Measurements from ENCODE around the gene FAM227A.

The FAM227A gene

GRCh38 chr22:38656256-38657044, at the start of gene FAM227A, which contains the start of gene CBY1:
Gene FAM227A, minus strand, starts transcription at chr22:38656392. Its CDS starts 6,224 bp downstream, at chr22:38650168.
Gene CBY1, plus strand, starts transcription at chr22:38656638. Its CDS starts 11,417 bp downstream, at chr22:38668055.
- peak within 1 kb of the TSS; percentile 78 to 94 for H3K4me3 ChIP-seq (ENCODE audit: low read depth in 1 of 2, low read length in 2 of 2)
- peaks cover 7 to 17% of the 10 kb centered on the region in 2 donors for H3K4me1 ChIP-seq (ENCODE audit: control insufficient read depth in 1 of 2, insufficient read depth in 2 of 2, low read length in 2 of 2)
- H3K27me3 ChIP-seq (ENCODE audit: control insufficient read depth in 1 of 2, insufficient read depth in 2 of 2, low read length in 2 of 2) = no peaks in the 10 kb centered on the region
- H3K9ac ChIP-seq (ENCODE audit: low read depth in 1 of 2, low read length in 2 of 2) = peak within 1 kb of the TSS; percentile 88 to 95
- peak within 1 kb of the TSS; percentile 93 for H3K27ac ChIP-seq (ENCODE audit: low read depth, low read length)
- no peaks in the 10 kb centered on the region for H3K9me3 ChIP-seq (ENCODE audit: control insufficient read depth in 1 of 2, low read length in 2 of 2)
- H3K36me3 ChIP-seq (ENCODE audit: control insufficient read depth in 1 of 2, insufficient read depth in 2 of 2, low read length in 2 of 2) = no peaks in the 10 kb centered on the region

GRCh38 chr22:38705235-38706100, 49.3 kb upstream of the FAM227A start, which contains the start of gene GTPBP1:
Gene GTPBP1, plus strand, starts transcription at chr22:38705944. Its CDS starts 12 bp downstream, at chr22:38705956.
- Histone ChIP-seq H3K27ac (ENCODE audit: low read depth, low read length) (peak within 1 kb of the TSS; percentile 95), H3K9me3 (ENCODE audit: control insufficient read depth in 1 of 2, low read length in 2 of 2) (no peaks in the 10 kb centered on the region), H3K4me3 (ENCODE audit: low read depth in 1 of 2, low read length in 2 of 2) (peak within 1 kb of the TSS; percentile 89 to 90), H3K36me3 (ENCODE audit: control insufficient read depth in 1 of 2, insufficient read depth in 2 of 2, low read length in 2 of 2) (peaks cover 0 to 11% of the 10 kb centered on the region in 2 donors), H3K4me1 (ENCODE audit: control insufficient read depth in 1 of 2, insufficient read depth in 2 of 2, low read length in 2 of 2) (peaks cover 39 to 42% of the 10 kb centered on the region in 2 donors), H3K27me3 (ENCODE audit: control insufficient read depth in 1 of 2, insufficient read depth in 2 of 2, low read length in 2 of 2) (no peaks in the 10 kb centered on the region), H3K9ac (ENCODE audit: low read depth in 1 of 2, low read length in 2 of 2) (peak within 1 kb of the TSS; percentile 78 to 99)

DNA sequence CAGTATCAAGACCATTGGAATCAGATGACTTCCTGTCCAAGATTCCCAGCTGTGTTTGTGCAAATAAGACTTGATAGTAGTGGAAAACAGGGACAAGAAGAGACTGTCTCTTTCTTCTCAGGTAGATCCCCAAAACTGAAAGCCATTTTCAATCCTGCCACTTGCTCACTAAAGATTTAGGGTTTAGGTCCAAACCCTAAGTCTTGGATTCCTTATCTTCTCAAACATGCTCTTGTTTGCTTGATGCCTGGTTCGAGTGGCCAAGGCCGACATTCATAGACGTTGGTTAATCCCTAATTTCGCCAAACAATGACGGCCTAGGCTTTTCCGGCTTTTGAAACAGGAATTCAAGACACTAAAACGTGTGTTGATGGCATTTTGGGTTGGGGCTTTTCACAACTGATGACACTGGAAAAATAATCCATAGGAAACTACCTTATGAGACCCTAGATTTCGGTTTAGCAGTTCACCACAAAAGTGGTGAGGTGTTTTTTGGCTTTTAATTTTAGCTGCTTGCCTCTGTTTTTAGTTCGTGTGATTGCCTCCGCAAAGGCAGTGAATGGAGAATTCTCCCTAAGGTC, 48.6 kb upstream of the FAM227A start:
- H3K4me1 ChIP-seq (ENCODE audit: control insufficient read depth in 1 of 2, insufficient read depth in 2 of 2, low read length in 2 of 2) = peaks cover 36 to 43% of the 10 kb centered on the region in 2 donors
- peak overlapping the region; percentile 48 to 57 for H3K4me3 ChIP-seq (ENCODE audit: low read depth in 1 of 2, low read length in 2 of 2)

GRCh38 chr22:38700789-38701628, 44.8 kb upstream of the FAM227A start, which contains the start of gene JOSD1:
Gene JOSD1, minus strand, starts transcription at chr22:38700943. Its CDS starts 956 bp downstream, at chr22:38699987.
- H3K27me3 ChIP-seq (ENCODE audit: control insufficient read depth in 1 of 2, insufficient read depth in 2 of 2, low read length in 2 of 2) = no peaks in the 10 kb centered on the region
- peak within 1 kb of the TSS; percentile 72 to 75 for H3K4me3 ChIP-seq (ENCODE audit: low read depth in 1 of 2, low read length in 2 of 2)
- H3K4me1 ChIP-seq (ENCODE audit: control insufficient read depth in 1 of 2, insufficient read depth in 2 of 2, low read length in 2 of 2) = peaks cover 49 to 50% of the 10 kb centered on the region in 2 donors
- H3K9ac ChIP-seq (ENCODE audit: low read depth in 1 of 2, low read length in 2 of 2) = peak within 1 kb of the TSS; percentile 97 to 98
- H3K36me3 ChIP-seq (ENCODE audit: control insufficient read depth in 1 of 2, insufficient read depth in 2 of 2, low read length in 2 of 2) = no peaks in the 10 kb centered on the region
- H3K27ac ChIP-seq (ENCODE audit: low read depth, low read length) = peak within 1 kb of the TSS; percentile 97
- H3K9me3 ChIP-seq (ENCODE audit: control insufficient read depth in 1 of 2, low read length in 2 of 2) = no peaks in the 10 kb centered on the region

More for the DNA sequence above, 48.6 kb upstream of the FAM227A start:
- no peaks in the 10 kb centered on the region for H3K9me3 ChIP-seq (ENCODE audit: control insufficient read depth in 1 of 2, low read length in 2 of 2)
- no peaks in the 10 kb centered on the region for H3K27me3 ChIP-seq (ENCODE audit: control insufficient read depth in 1 of 2, insufficient read depth in 2 of 2, low read length in 2 of 2)
- peak overlapping the region; percentile 83 for H3K27ac ChIP-seq (ENCODE audit: low read depth, low read length)
- H3K9ac ChIP-seq (ENCODE audit: low read depth in 1 of 2, low read length in 2 of 2) = peak overlapping the region; percentile 12 to 71
- peaks cover 0 to 6% of the 10 kb centered on the region in 2 donors for H3K36me3 ChIP-seq (ENCODE audit: control insufficient read depth in 1 of 2, insufficient read depth in 2 of 2, low read length in 2 of 2)

DNA sequence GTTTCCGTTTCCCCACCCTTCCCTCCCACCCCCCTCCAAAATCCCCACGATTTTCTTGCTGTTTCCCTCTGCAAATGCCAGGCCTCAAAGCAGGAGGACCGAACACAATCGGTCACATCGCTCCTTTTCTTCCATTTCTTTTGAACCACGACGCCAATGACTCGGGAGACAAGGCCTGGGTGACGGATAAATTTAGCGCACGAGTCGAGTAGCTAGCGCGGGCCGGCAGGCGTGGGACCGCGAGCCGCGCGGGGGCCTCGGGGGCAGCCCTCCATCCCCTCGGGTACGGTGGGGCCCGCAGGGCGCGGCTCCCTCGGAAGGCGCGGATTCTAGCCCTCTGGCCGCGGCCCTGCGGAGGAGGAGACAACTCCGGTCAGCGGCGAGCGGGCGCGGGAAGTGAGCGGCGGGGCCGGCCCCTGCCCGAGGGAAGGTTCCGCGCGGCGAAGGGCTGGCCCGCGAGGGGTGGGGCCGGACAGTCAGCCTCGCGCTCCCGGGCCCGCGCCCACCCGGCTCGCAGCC, 44.1 kb upstream of the FAM227A start:
- Histone ChIP-seq H3K4me3 (ENCODE audit: low read depth in 1 of 2, low read length in 2 of 2) (peak overlapping the region; percentile 65 to 75), H3K36me3 (ENCODE audit: control insufficient read depth in 1 of 2, insufficient read depth in 2 of 2, low read length in 2 of 2) (no peaks in the 10 kb centered on the region), H3K4me1 (ENCODE audit: control insufficient read depth in 1 of 2, insufficient read depth in 2 of 2, low read length in 2 of 2) (peaks cover 50 to 52% of the 10 kb centered on the region in 2 donors), H3K9me3 (ENCODE audit: control insufficient read depth in 1 of 2, low read length in 2 of 2) (no peaks in the 10 kb centered on the region), H3K27ac (ENCODE audit: low read depth, low read length) (peak overlapping the region; percentile 97), H3K27me3 (ENCODE audit: control insufficient read depth in 1 of 2, insufficient read depth in 2 of 2, low read length in 2 of 2) (no peaks in the 10 kb centered on the region), H3K9ac (ENCODE audit: low read depth in 1 of 2, low read length in 2 of 2) (peak overlapping the region; percentile 88 to 98)

GRCh38 chr22:38699784-38700183, 43.6 kb upstream of the FAM227A start:
- H3K4me1 ChIP-seq (ENCODE audit: control insufficient read depth in 1 of 2, insufficient read depth in 2 of 2, low read length in 2 of 2) = peaks cover 48 to 49% of the 10 kb centered on the region in 2 donors
- H3K27ac ChIP-seq (ENCODE audit: low read depth, low read length) = peak overlapping the region; percentile 97
- no peaks in the 10 kb centered on the region for H3K9me3 ChIP-seq (ENCODE audit: control insufficient read depth in 1 of 2, low read length in 2 of 2)
- no peaks in the 10 kb centered on the region for H3K27me3 ChIP-seq (ENCODE audit: control insufficient read depth in 1 of 2, insufficient read depth in 2 of 2, low read length in 2 of 2)
- H3K4me3 ChIP-seq (ENCODE audit: low read depth in 1 of 2, low read length in 2 of 2) = peak overlapping the region; percentile 65 to 75
- H3K36me3 ChIP-seq (ENCODE audit: control insufficient read depth in 1 of 2, insufficient read depth in 2 of 2, low read length in 2 of 2) = no peaks in the 10 kb centered on the region
- peak overlapping the region; percentile 88 to 98 for H3K9ac ChIP-seq (ENCODE audit: low read depth in 1 of 2, low read length in 2 of 2)

DNA sequence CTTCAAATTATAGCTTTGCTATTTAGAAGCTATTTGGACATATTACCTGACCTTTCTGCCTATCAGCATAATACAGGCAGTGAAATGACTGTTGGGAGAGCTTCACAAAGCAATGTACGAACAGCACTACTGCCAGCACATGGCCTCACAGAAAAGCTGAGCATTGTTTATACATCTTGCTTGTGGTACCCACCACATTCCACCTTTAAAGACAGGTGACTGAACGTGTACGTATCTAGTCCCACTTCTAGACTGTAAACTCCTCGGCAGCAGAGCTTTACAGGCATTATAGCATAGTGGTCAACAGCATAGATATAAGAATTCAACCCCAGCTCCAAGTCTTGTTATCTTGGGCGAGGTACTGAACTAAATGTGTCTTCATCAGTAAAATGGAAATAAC, 43.0 kb upstream of the FAM227A start:
- peak overlapping the region; percentile 97 for H3K27ac ChIP-seq (ENCODE audit: low read depth, low read length)
- peak overlapping the region; percentile 88 to 98 for H3K9ac ChIP-seq (ENCODE audit: low read depth in 1 of 2, low read length in 2 of 2)
- H3K4me1 ChIP-seq (ENCODE audit: control insufficient read depth in 1 of 2, insufficient read depth in 2 of 2, low read length in 2 of 2) = peaks cover 43 to 50% of the 10 kb centered on the region in 2 donors
- no peaks in the 10 kb centered on the region for H3K36me3 ChIP-seq (ENCODE audit: control insufficient read depth in 1 of 2, insufficient read depth in 2 of 2, low read length in 2 of 2)
- no peaks in the 10 kb centered on the region for H3K27me3 ChIP-seq (ENCODE audit: control insufficient read depth in 1 of 2, insufficient read depth in 2 of 2, low read length in 2 of 2)
- no peaks in the 10 kb centered on the region for H3K9me3 ChIP-seq (ENCODE audit: control insufficient read depth in 1 of 2, low read length in 2 of 2)
- peak overlapping the region; percentile 65 to 75 for H3K4me3 ChIP-seq (ENCODE audit: low read depth in 1 of 2, low read length in 2 of 2)

GRCh38 chr22:38698407-38699094, 42.4 kb upstream of the FAM227A start:
- peak overlapping the region; percentile 65 to 75 for H3K4me3 ChIP-seq (ENCODE audit: low read depth in 1 of 2, low read length in 2 of 2)
- H3K9ac ChIP-seq (ENCODE audit: low read depth in 1 of 2, low read length in 2 of 2) = peak overlapping the region; percentile 88 to 98
- no peaks in the 10 kb centered on the region for H3K9me3 ChIP-seq (ENCODE audit: control insufficient read depth in 1 of 2, low read length in 2 of 2)
- no peaks in the 10 kb centered on the region for H3K27me3 ChIP-seq (ENCODE audit: control insufficient read depth in 1 of 2, insufficient read depth in 2 of 2, low read length in 2 of 2)
- H3K27ac ChIP-seq (ENCODE audit: low read depth, low read length) = peak overlapping the region; percentile 97
- peaks cover 48 to 56% of the 10 kb centered on the region in 2 donors for H3K4me1 ChIP-seq (ENCODE audit: control insufficient read depth in 1 of 2, insufficient read depth in 2 of 2, low read length in 2 of 2)
- H3K36me3 ChIP-seq (ENCODE audit: control insufficient read depth in 1 of 2, insufficient read depth in 2 of 2, low read length in 2 of 2) = no peaks in the 10 kb centered on the region
